Measurements from ENCODE around the gene MRGPRF.

GRCh38 chr11:68980776-68981065 is 32.3 kb downstream of the MRGPRF start, which contains the start of gene MRGPRD:
- TF ChIP-seq SIN3A (conservative IDR thresholded peaks at IDR 0.05 in 1 of 2, IDR thresholded peaks at IDR 0.05 in 1 of 2; ENCODE audit: low read depth in 1 of 2, low read length in 2 of 2) (no peak), CTCF (IDR thresholded peaks at IDR 0.05; ENCODE audit: control extremely low read depth in 1 of 3, insufficient read depth in 1 of 3, low read depth in 1 of 3, low read length in 3 of 3) (no peak), USF2 (IDR thresholded peaks at IDR 0.05; ENCODE audit: low read length) (no peak), GABPA (IDR thresholded peaks at IDR 0.05; ENCODE audit: borderline replicate concordance, insufficient read depth, low read length) (no peak), EP300 (IDR thresholded peaks at IDR 0.05; ENCODE audit: borderline replicate concordance in 1 of 2, low read depth in 2 of 2, low read length in 2 of 2) (no peak), JUND (IDR thresholded peaks at IDR 0.05; ENCODE audit: low read length) (no peak), CREB1 (IDR thresholded peaks at IDR 0.05) (no peak), JUN (IDR thresholded peaks at IDR 0.05; ENCODE audit: low read depth, low read length) (no peak), NANOG (IDR thresholded peaks at IDR 0.05; ENCODE audit: insufficient read depth, low read depth, low read length, poor library complexity, severe bottlenecking) (no peak), EZH2 (IDR thresholded peaks at IDR 0.05; ENCODE audit: low read depth, low read length, severe bottlenecking) (no peak), KDM1A (IDR thresholded peaks at IDR 0.05; ENCODE audit: borderline replicate concordance, low read length) (no peak), POLR2A (IDR thresholded peaks at IDR 0.05; ENCODE audit: control extremely low read depth in 1 of 2, low read depth in 2 of 2, low read length in 2 of 2) (no peak)

Data from H1 (cell line).